Esophagus muscularis mucosa (tissue), 4 donors: ENCODE measurements around the gene RND1. TPM values are rescaled to one million over a fixed set of nuclear protein-coding genes. Genes with fewer than 3 reads are reported as not detected.

Experiments
- DNase-seq: peaks from one replicate; pipeline ENCODE4 v3.0.0-alpha.2; 2017; ENCODE audit errors: extremely low spot score
- H3K27ac ChIP-seq, 4 donors: fragments of 200-600 bp; sonication (generic); replicated peaks in 1 of 4; 1 replicate in 3 of 4; 2 replicates in 1 of 4; pipeline ENCODE4 v1.5.1; 2016 to 2019; ENCODE audit warnings: mild to moderate bottlenecking in 1 of 4
- H3K27me3 ChIP-seq, 4 donors: fragments of 200-600 bp; sonication (generic); one replicate each; pipeline versions ENCODE4 v1.5.1 to v1.6.0; 2016 to 2019
- H3K36me3 ChIP-seq, 4 donors: fragments of 200-600 bp; sonication (generic); one replicate each; pipeline ENCODE4 v1.5.1; 2016 to 2019
- H3K4me1 ChIP-seq, 4 donors: fragments of 200-600 bp; sonication (generic); one replicate each; pipeline ENCODE4 v1.5.1; 2016 to 2019
- H3K4me3 ChIP-seq, 4 donors: fragments of 200-600 bp; sonication (generic); 1 replicate in 2 of 4; 2 replicates in 2 of 4; pipeline ENCODE4 v1.5.1; 2016 to 2019; ENCODE audit warnings: mild to moderate bottlenecking in 4 of 4, moderate library complexity in 1 of 4
- H3K9me3 ChIP-seq, 4 donors: fragments of 200-600 bp; sonication (generic); 1 replicate in 3 of 4; 2 replicates in 1 of 4; pipeline ENCODE4 v1.5.1; 2016 to 2019
- CTCF ChIP-seq, 3 experiments: fragments of 200-600 bp in 2 of 3; fragments of 450-650 bp in 1 of 3; sonication (generic) in 2 of 3; IDR thresholded peaks; one replicate each; pipeline ENCODE4 v1.5.1; 2017 to 2019; ENCODE audit warnings: antibody characterized with exemption in 3 of 3, mild to moderate bottlenecking in 2 of 3, moderate library complexity in 1 of 3
- EP300 ChIP-seq: sonication (generic); formaldehyde crosslinking; IDR thresholded peaks from one replicate; pipeline ENCODE4 v1.6.1; 2017; ENCODE audit warnings: antibody characterized with exemption
- POLR2A ChIP-seq: fragments of 450-650 bp; IDR thresholded peaks from one replicate; pipeline ENCODE4 v1.6.1; 2017; ENCODE audit warnings: antibody characterized with exemption, moderate library complexity, mild to moderate bottlenecking, low read depth
- POLR2AphosphoS5 ChIP-seq, 2 donors: sonication (generic); formaldehyde crosslinking; IDR thresholded peaks; one replicate each; pipeline ENCODE4 v1.6.1; 2017; ENCODE audit warnings: antibody characterized with exemption in 2 of 2
- WGBS: methylation state at CpG from one replicate; pipeline ENCODE4 v1.1.5; 2018; 5-methylcytosine and 5-hydroxymethylcytosine counted together
- intact Hi-C: fragments of 100-400 bp; cut with DNase I; formaldehyde crosslinking; loops from one replicate; pipeline ENCODE4 v1.15.1; 2023
- total RNA-seq, 4 donors: library from RNA; depleted of rRNA; stranded (reverse); fragments of >200 nt; gene quantifications; one replicate each; pipeline versions ENCODE4 v1.1.0 to v1.2.1, GENCODE V29; 2016

Gene RND1
- total RNA-seq, 4 donors from 2014 or later, result 0.29 to 6.5 (median 0.32) TPM; not detected in 1

GRCh38 chr12:48903363-48903981, 37.8 kb upstream of the RND1 start:
- intact Hi-C loops, result no loop called here
- peak overlapping the region in 2 of 4 donors; percentile 40 to 49 for H3K4me3 ChIP-seq
- 69% methylated on average over 20 of the region's 20 CpGs for WGBS

GRCh38 chr12:48901278-48901677, 35.6 kb upstream of the RND1 start:
- no peak overlapping the region for H3K27ac ChIP-seq
- DNase-seq, result no peak
- no peaks in the 10 kb centered on the region for H3K36me3 ChIP-seq
- intact Hi-C loops, result no loop called here
- H3K4me1 ChIP-seq, result peaks cover 0 to 15% (median 12%) of the 10 kb centered on the region in 4 donors
- H3K9me3 ChIP-seq, result no peaks in the 10 kb centered on the region
- no peak overlapping the region for H3K4me3 ChIP-seq
- WGBS, result 89% methylated on average over 2 of the region's 2 CpGs
- no peak for TF ChIP-seq POLR2AphosphoS5 (IDR thresholded peaks at IDR 0.05)
- TF ChIP-seq POLR2A, result no peak
- no peak for TF ChIP-seq EP300
- TF ChIP-seq CTCF (IDR thresholded peaks at IDR 0.05), result no peak
- H3K27me3 ChIP-seq, result peaks cover 0 to 4% (median 0%) of the 10 kb centered on the region in 4 donors

More at GRCh38 chr12:48903363-48903981, 37.8 kb upstream of the RND1 start:
- Histone ChIP-seq H3K9me3 (no peaks in the 10 kb centered on the region), H3K27ac (no peak overlapping the region), H3K36me3 (no peaks in the 10 kb centered on the region), H3K4me1 (peaks cover 0 to 15% (median 12%) of the 10 kb centered on the region in 4 donors), H3K27me3 (peaks cover 0 to 4% (median 0%) of the 10 kb centered on the region in 4 donors)
- no peak for DNase-seq
- TF ChIP-seq EP300 (no peak), CTCF (IDR thresholded peaks at IDR 0.05) (no peak), POLR2AphosphoS5 (IDR thresholded peaks at IDR 0.05) (no peak), POLR2A (no peak)

DNA sequence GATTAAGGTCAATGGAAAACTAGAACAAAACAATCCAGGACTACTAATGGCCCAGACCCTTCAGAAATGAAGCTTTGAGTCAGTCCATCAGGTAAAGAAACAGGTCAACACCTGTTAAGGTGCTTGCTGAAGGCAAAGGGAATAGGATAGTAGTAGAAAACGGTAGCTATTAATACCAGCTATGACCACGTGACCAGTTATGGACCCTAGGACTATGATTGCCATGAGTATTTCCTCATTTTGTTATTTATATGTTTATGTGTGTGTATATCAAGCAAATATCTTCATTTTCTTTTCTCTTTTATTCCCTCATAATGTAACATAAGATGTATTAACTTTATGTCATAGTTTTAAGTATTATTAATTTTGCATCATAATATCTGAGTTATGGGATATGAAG, 34.0 kb upstream of the RND1 start:
- WGBS, result 66% methylated on average over 2 of the region's 2 CpGs
- TF ChIP-seq CTCF (IDR thresholded peaks at IDR 0.05) (no peak), POLR2A (no peak), POLR2AphosphoS5 (IDR thresholded peaks at IDR 0.05) (no peak), EP300 (no peak)
- H3K9me3 ChIP-seq, result no peaks in the 10 kb centered on the region
- intact Hi-C loops, result no loop called here
- peaks cover 0 to 15% (median 12%) of the 10 kb centered on the region in 4 donors for H3K4me1 ChIP-seq
- H3K27me3 ChIP-seq, result peaks cover 0 to 4% (median 0%) of the 10 kb centered on the region in 4 donors
- H3K4me3 ChIP-seq, result no peak overlapping the region
- H3K36me3 ChIP-seq, result no peaks in the 10 kb centered on the region
- no peak overlapping the region for H3K27ac ChIP-seq
- no peak for DNase-seq

DNA sequence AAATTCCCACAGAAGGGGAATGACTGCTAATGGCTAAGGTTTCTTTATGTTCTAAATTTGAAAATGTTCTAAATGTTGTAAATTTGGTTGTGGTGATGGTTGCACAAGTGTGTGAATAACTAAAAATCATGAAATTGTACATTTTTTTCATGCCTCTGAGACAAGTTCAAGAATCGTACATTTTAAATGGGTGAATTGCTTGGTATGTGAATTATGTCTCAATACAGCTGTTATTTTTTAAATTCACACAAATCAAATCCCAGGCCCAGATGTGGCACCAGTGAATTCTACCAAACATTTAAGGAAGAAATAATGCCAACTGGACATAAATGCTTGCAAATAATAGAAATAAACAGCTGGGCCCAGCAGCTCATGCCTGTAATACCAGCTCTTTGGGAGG, 28.6 kb upstream of the RND1 start:
- WGBS, result 61% methylated on average over 1 of the region's 1 CpG

More for the DNA sequence above, 28.6 kb upstream of the RND1 start:
- Histone ChIP-seq H3K4me1 (peaks cover 7 to 13% (median 10%) of the 10 kb centered on the region in 4 donors), H3K4me3 (no peak overlapping the region), H3K27ac (no peak overlapping the region), H3K36me3 (no peaks in the 10 kb centered on the region), H3K27me3 (peaks cover 0 to 14% (median 0%) of the 10 kb centered on the region in 4 donors), H3K9me3 (no peaks in the 10 kb centered on the region)
- intact Hi-C loops, result no loop called here
- no peak for DNase-seq
- TF ChIP-seq EP300 (no peak), CTCF (IDR thresholded peaks at IDR 0.05) (no peak), POLR2A (no peak), POLR2AphosphoS5 (IDR thresholded peaks at IDR 0.05) (no peak)
